HEK293T (cell line): ENCODE data around the gene RPUSD1.

ENCODE experiments used
- CTCF ChIA-PET: fragments of 350-600 bp; formaldehyde crosslinking; extraction: SDS; loops from one replicate; lab custom pipeline; 2021; ENCODE audit warnings: antibody characterized with exemption, inconsistent platforms; lab: Yijun Ruan, JAX
- POLR2A ChIA-PET: fragments of 350-600 bp; formaldehyde crosslinking; extraction: SDS; loops from one replicate; lab custom pipeline; 2020; ENCODE audit warnings: antibody characterized with exemption, inconsistent platforms; lab: Yijun Ruan, JAX
- DNase-seq: peaks from one replicate; pipeline ENCODE4 v3.0.0; 2012; ENCODE audit warnings: mixed read lengths; ENCODE audit errors: extremely low spot score
- ARNT ChIP-seq: fragments of 450-650 bp; IDR thresholded peaks from 2 replicates; pipeline ENCODE4 v1.6.1; 2017; ENCODE audit warnings: mild to moderate bottlenecking
- BHLHE40 ChIP-seq: fragments of 450-650 bp; IDR thresholded peaks from 2 replicates; pipeline ENCODE4 v1.6.1; 2016; ENCODE audit warnings: mild to moderate bottlenecking, moderate library complexity, borderline replicate concordance
- CTBP1 ChIP-seq: fragments of 450-650 bp; IDR thresholded peaks from 2 replicates; pipeline ENCODE4 v1.6.1; 2016; ENCODE audit warnings: borderline replicate concordance
- ELF4 ChIP-seq: fragments of 450-650 bp; IDR thresholded peaks from 2 replicates; pipeline ENCODE4 v1.6.1; 2017; ENCODE audit warnings: antibody characterized with exemption
- FOXA1 ChIP-seq: fragments of 450-650 bp; IDR thresholded peaks from 2 replicates; pipeline ENCODE4 v1.6.1; 2016; ENCODE audit warnings: mild to moderate bottlenecking
- FOXK2 ChIP-seq: fragments of 450-650 bp; IDR thresholded peaks from 2 replicates; pipeline ENCODE4 v1.6.1; 2016; ENCODE audit warnings: mild to moderate bottlenecking
- FOXM1 ChIP-seq: fragments of 450-650 bp; IDR thresholded peaks from 2 replicates; pipeline ENCODE4 v1.6.1; 2017; ENCODE audit warnings: mild to moderate bottlenecking, borderline replicate concordance
- HDGF ChIP-seq: fragments of 450-650 bp; IDR thresholded peaks from 2 replicates; pipeline ENCODE4 v1.6.1; 2017; ENCODE audit warnings: antibody characterized with exemption, borderline replicate concordance
- L3MBTL2 ChIP-seq: fragments of 450-650 bp; conservative IDR thresholded peaks from 2 replicates; pipeline ENCODE4 v1.6.1; 2016; ENCODE audit warnings: mild to moderate bottlenecking
- LEF1 ChIP-seq: fragments of 450-650 bp; IDR thresholded peaks from 2 replicates; pipeline ENCODE4 v1.6.1; 2017; ENCODE audit warnings: mild to moderate bottlenecking, borderline replicate concordance
- NFRKB ChIP-seq: fragments of 450-650 bp; IDR thresholded peaks from 2 replicates; pipeline ENCODE4 v1.6.1; 2016; ENCODE audit warnings: mild to moderate bottlenecking, moderate library complexity
- PKNOX1 ChIP-seq: fragments of 450-650 bp; IDR thresholded peaks from 2 replicates; pipeline ENCODE4 v1.6.1; 2016
- SP1 ChIP-seq: fragments of 450-650 bp; IDR thresholded peaks from 2 replicates; pipeline ENCODE4 v1.6.1; 2017
- SUZ12 ChIP-seq: fragments of 450-650 bp; IDR thresholded peaks from 2 replicates; pipeline ENCODE4 v1.6.1; 2016; ENCODE audit warnings: mild to moderate bottlenecking
- TARDBP ChIP-seq: fragments of 450-650 bp; IDR thresholded peaks from 2 replicates; pipeline ENCODE4 v1.6.1; 2016
- ZNF384 ChIP-seq: fragments of 450-650 bp; IDR thresholded peaks from 2 replicates; pipeline ENCODE4 v1.6.1; 2016

RPUSD1 gene

GRCh38 chr16:772959-773358, 15.2 kb downstream of the RPUSD1 start:
- no peak for DNase-seq
- TF ChIP-seq CTBP1: no peak
- TF ChIP-seq FOXM1: no peak
- no peak for TF ChIP-seq SUZ12
- no peak for TF ChIP-seq HDGF
- no peak for TF ChIP-seq FOXA1
- no peak for TF ChIP-seq LEF1
- TF ChIP-seq PKNOX1: no peak
- TF ChIP-seq ELF4: no peak
- no peak for TF ChIP-seq BHLHE40
- no peak for TF ChIP-seq FOXK2
- no peak for TF ChIP-seq SP1
- TF ChIP-seq L3MBTL2: no peak
- TF ChIP-seq TARDBP: no peak
- no peak for TF ChIP-seq ZNF384
- TF ChIP-seq ARNT: no peak
- no peak for TF ChIP-seq NFRKB
- POLR2A ChIA-PET: interaction anchor here (1.3 kb wide), 1 partner anchor 12 kb away, joined by 4 read pairs; no protein-coding TSS in a partner anchor
- CTCF ChIA-PET: interaction anchor here (0.9 kb wide), 1 partner anchor 13 kb away, joined by 3 read pairs; no protein-coding TSS in a partner anchor

- TF ChIP-seq BHLHE40 (no peak), FOXK2 (no peak), L3MBTL2 (no peak), TARDBP (no peak), SUZ12 (no peak), PKNOX1 (no peak), CTBP1 (no peak), FOXM1 (no peak), FOXA1 (no peak), NFRKB (no peak), ELF4 (no peak), HDGF (no peak), LEF1 (no peak)
- CTCF ChIA-PET: interaction anchor here (1.1 kb wide), 1 partner anchor 15 kb away, joined by 4 read pairs; no protein-coding TSS in a partner anchor
- no peak for DNase-seq
- POLR2A ChIA-PET: no interaction called here
These were observed 17.8 kb downstream of the RPUSD1 start for GRCh38 chr16:770411-770810.

DNA sequence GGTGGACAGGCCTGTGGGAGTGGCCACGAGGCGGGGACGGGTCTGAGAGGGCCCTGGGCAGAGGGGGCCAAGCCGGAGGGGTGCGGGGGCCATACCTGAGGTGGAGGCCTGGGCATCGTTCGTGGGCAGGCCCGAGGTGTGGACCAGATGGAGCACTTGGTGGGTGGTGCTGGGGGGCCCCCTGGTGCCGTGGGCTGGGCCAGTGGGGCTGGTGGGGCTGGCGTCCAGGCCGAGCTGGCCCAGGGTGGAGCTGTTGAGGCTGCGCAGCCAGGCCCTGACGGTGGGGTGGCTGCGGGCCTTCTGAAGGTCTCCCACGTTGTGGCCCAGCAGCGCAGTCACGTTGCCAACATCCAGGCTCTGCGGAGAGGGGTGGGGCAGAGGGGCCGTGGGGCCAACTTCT, 18.2 kb downstream of the RPUSD1 start:
- ChIA-PET POLR2A (no interaction called here), CTCF (interaction anchor here (1.1 kb wide), 1 partner anchor 15 kb away, joined by 4 read pairs; no protein-coding TSS in a partner anchor)
- TF ChIP-seq HDGF: no peak
- TF ChIP-seq ARNT: no peak
- no peak for TF ChIP-seq SUZ12
- TF ChIP-seq ELF4: no peak
- TF ChIP-seq BHLHE40: no peak
- no peak for TF ChIP-seq SP1
- TF ChIP-seq PKNOX1: no peak
- TF ChIP-seq NFRKB: no peak
- no peak for TF ChIP-seq LEF1
- TF ChIP-seq CTBP1: no peak
- no peak for TF ChIP-seq ZNF384
- no peak for TF ChIP-seq FOXK2
- TF ChIP-seq TARDBP: no peak
- TF ChIP-seq FOXA1: no peak
- TF ChIP-seq FOXM1: no peak
- no peak for TF ChIP-seq L3MBTL2

DNA sequence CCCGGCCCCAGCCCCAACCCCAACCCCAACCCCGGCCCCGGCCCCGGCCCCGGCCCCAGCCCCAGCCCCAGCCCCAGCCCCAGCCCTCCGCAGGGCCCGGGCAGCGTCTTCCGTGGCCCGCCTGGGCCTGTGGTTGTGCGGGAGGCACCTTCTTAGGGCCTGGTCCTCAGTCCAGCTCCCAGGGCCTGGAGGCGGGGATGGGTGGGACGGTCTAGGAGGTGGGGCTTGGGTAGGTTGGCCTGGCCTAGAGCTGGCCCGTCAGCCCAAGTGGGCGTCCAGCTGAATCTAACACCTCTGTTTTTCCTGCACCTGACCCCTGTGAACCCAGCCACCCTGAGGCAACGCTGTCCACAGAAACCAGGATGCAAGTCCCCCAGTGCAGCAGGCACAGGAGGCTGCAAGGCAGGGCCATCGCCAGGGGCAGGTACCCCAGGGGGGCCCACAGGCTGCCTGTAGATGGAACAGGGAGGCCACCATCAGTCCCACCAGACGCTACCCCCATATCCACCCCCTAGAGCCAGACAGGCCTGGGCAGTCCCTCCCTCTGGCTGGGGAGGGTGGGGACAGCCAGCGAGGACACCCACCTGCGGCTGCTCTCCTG, 18.9 kb downstream of the RPUSD1 start:
- no peak for TF ChIP-seq ZNF384
- no peak for TF ChIP-seq HDGF
- TF ChIP-seq TARDBP: no peak
- no peak for TF ChIP-seq FOXA1
- TF ChIP-seq ARNT: no peak
- TF ChIP-seq L3MBTL2: no peak
- no peak for TF ChIP-seq SP1
- TF ChIP-seq NFRKB: no peak
- no peak for TF ChIP-seq PKNOX1
- no peak for TF ChIP-seq CTBP1
- no peak for TF ChIP-seq BHLHE40
- TF ChIP-seq SUZ12: no peak
- no peak for TF ChIP-seq ELF4
- no peak for TF ChIP-seq FOXM1
- TF ChIP-seq LEF1: no peak
- ChIA-PET POLR2A (no interaction called here), CTCF (no interaction called here)
- DNase-seq: no peak

More for the DNA sequence above, 18.2 kb downstream of the RPUSD1 start:
- DNase-seq: no peak

- no peak for DNase-seq
- TF ChIP-seq FOXM1 (no peak), ELF4 (no peak), FOXA1 (no peak), LEF1 (no peak), ARNT (no peak), SP1 (no peak), CTBP1 (no peak), SUZ12 (no peak), PKNOX1 (no peak), L3MBTL2 (no peak)
- CTCF ChIA-PET: no interaction called here
- POLR2A ChIA-PET: no interaction called here
These were observed 19.8 kb downstream of the RPUSD1 start for GRCh38 chr16:768428-768827.
